Smooth muscle cell (in vitro differentiated cells): Measurements from ENCODE around the gene ODC1. TPM values are rescaled to one million over a fixed set of nuclear protein-coding genes. Genes with fewer than 3 reads are reported as not detected.

Source experiments
- DNase-seq: peaks from one replicate; lab custom pipeline; 2025; ENCODE audit not compliant: unreplicated experiment; lab: John Stamatoyannopoulos, UW
- H2AFZ ChIP-seq: fragments of 200-600 bp; sonication (generic); 2 replicates; pipeline ENCODE4 v1.6.0; 2016; ENCODE audit warnings: antibody characterized with exemption, low read depth, mild to moderate bottlenecking
- H3F3A ChIP-seq: fragments of 200-600 bp; sonication (generic); 2 replicates; pipeline ENCODE4 v1.6.0; 2017; ENCODE audit warnings: antibody characterized with exemption, low read depth
- H3K27ac ChIP-seq: fragments of 200-600 bp; sonication (generic); 2 replicates; pipeline ENCODE4 v1.5.1; 2016; ENCODE audit warnings: low read depth, mild to moderate bottlenecking
- H3K27me3 ChIP-seq: fragments of 200-600 bp; sonication (generic); 2 replicates; pipeline ENCODE4 v1.6.1; 2016; ENCODE audit warnings: low read depth, mild to moderate bottlenecking
- H3K36me3 ChIP-seq: fragments of 200-600 bp; sonication (generic); 2 replicates; pipeline ENCODE4 v1.5.1; 2016; ENCODE audit warnings: low read depth
- H3K4me1 ChIP-seq: fragments of 200-600 bp; sonication (generic); 2 replicates; pipeline ENCODE4 v1.5.1; 2016; ENCODE audit warnings: low read depth
- H3K4me2 ChIP-seq: fragments of 200-600 bp; sonication (generic); 2 replicates; pipeline ENCODE4 v1.6.0; 2016; ENCODE audit warnings: mild to moderate bottlenecking
- H3K4me3 ChIP-seq: fragments of 200-600 bp; sonication (generic); 2 replicates; pipeline ENCODE4 v1.5.1; 2016; ENCODE audit warnings: mild to moderate bottlenecking
- H3K79me2 ChIP-seq: fragments of 200-600 bp; sonication (generic); 2 replicates; pipeline ENCODE4 v1.6.0; 2016; ENCODE audit warnings: low read depth, mild to moderate bottlenecking
- H3K9ac ChIP-seq: fragments of 200-600 bp; sonication (generic); 2 replicates; pipeline ENCODE4 v1.6.0; 2016; ENCODE audit warnings: low read depth
- H3K9me3 ChIP-seq: fragments of 200-600 bp; sonication (generic); replicated peaks from 2 replicates; pipeline ENCODE4 v1.5.1; 2016; ENCODE audit warnings: low read depth
- H4K20me1 ChIP-seq: fragments of 200-600 bp; sonication (generic); 2 replicates; pipeline ENCODE4 v1.6.0; 2016; ENCODE audit warnings: low read depth
- WGBS: methylation state at CpG from one replicate; pipeline ENCODE4 v1.1.7; 2016; ENCODE audit warnings: low lambda C conversion rate; 5-methylcytosine and 5-hydroxymethylcytosine counted together
- polyA plus RNA-seq: library from polyadenylated mRNA; unstranded; fragments of >200 nt; fragmentation: Nextera tagmentation; extraction: Ambion mirVana; gene quantifications from 2 replicates; pipeline ENCODE4 v1.2.1, GENCODE V29; 2016
- total RNA-seq: library from RNA; depleted of rRNA; stranded (reverse); fragments of >200 nt; gene quantifications from 2 replicates; pipeline ENCODE4 v1.2.3, GENCODE V29; 2014
- TF ChIP-seq, protein P1 (sequence below): fragments of 200-600 bp; sonication (generic); IDR thresholded peaks from 2 replicates; pipeline ENCODE4 v1.5.1; 2017; ENCODE audit warnings: borderline replicate concordance, mild to moderate bottlenecking, antibody characterized with exemption; ENCODE audit not compliant: insufficient read depth, poor library complexity, severe bottlenecking

The ODC1 gene
- total and polyA plus RNA-seq, 2 experiments from 2014 or later = 22.4 to 34.7 TPM

DNA sequence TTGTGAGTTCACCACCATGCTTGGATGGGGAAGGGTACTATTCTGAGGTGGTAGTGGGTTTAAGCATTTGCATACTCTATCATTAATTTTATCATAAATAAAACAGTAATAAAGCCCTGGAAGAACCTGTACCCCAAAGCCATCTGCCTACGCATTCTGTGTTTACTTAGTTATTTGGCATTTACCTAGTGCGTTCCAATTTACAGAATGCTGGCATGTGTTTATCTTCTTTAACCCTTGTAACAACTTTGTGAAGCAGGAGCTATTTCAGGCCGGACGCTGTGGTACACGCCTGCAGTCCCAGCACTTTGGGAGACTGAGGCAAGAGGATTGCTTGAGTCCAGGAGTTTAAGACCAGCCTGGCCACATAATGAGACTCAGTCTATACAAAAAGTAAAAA, 17.8 kb upstream of the ODC1 start:
- Histone ChIP-seq H4K20me1 (no peaks in the 10 kb centered on the region), H3K27me3 (no peaks in the 10 kb centered on the region), H3K27ac (no peak overlapping the region), H2AFZ (no peak overlapping the region), H3K4me1 (no peaks in the 10 kb centered on the region), H3K9me3 (no peaks in the 10 kb centered on the region), H3F3A (no peaks in the 10 kb centered on the region), H3K9ac (no peak overlapping the region), H3K4me2 (no peak overlapping the region), H3K4me3 (no peak overlapping the region), H3K79me2 (no peaks in the 10 kb centered on the region), H3K36me3 (no peaks in the 10 kb centered on the region)
- DNase-seq = no peak
- WGBS = 94% methylated on average over 5 of the region's 5 CpGs
- TF ChIP-seq, protein P1, sequence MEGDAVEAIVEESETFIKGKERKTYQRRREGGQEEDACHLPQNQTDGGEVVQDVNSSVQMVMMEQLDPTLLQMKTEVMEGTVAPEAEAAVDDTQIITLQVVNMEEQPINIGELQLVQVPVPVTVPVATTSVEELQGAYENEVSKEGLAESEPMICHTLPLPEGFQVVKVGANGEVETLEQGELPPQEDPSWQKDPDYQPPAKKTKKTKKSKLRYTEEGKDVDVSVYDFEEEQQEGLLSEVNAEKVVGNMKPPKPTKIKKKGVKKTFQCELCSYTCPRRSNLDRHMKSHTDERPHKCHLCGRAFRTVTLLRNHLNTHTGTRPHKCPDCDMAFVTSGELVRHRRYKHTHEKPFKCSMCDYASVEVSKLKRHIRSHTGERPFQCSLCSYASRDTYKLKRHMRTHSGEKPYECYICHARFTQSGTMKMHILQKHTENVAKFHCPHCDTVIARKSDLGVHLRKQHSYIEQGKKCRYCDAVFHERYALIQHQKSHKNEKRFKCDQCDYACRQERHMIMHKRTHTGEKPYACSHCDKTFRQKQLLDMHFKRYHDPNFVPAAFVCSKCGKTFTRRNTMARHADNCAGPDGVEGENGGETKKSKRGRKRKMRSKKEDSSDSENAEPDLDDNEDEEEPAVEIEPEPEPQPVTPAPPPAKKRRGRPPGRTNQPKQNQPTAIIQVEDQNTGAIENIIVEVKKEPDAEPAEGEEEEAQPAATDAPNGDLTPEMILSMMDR = no peak

DNA sequence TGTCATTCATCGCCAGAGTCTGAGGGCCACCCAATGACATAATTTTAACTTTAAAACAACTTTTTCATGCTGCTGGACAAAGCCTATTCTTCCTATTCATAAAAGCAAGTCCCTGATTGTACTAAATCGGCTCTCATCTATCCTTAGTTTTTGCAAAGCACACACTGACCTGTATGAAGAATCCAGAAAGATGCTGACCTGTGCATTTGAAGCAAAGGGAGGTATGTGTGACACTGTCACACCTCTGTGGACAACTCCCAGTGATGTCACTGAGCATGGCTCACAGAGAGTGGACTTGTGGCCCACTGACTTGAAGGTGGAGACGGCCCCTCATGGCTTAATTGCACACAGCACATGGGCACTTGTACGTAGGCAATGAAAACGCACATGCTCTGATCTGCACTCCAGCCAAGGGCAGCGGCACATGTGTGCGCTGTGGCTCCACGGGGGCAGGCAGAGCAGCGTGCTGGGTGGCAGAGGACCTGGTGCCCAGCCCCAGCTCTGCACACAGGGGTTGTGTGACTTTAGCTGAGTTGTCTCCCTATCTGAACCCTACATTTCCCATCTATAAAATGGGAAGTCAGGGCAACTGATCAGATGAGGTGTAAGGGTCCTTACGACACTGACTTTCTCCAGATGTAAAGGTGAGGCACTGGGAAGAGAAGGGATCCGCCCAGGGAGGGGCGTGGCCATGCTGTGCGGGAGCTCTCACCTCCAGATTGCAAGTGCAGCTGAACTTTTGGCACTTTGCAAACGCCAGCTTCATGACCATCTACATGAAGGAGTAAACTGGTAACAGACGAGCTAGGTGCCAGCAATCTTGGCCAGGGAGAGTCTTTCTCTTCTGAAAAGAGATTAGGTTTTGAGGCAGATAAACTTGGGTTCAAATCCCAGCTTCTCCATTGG, 14.3 kb upstream of the ODC1 start:
- Histone ChIP-seq H3K27ac (no peak overlapping the region), H4K20me1 (no peaks in the 10 kb centered on the region), H3K4me1 (no peaks in the 10 kb centered on the region), H3F3A (no peaks in the 10 kb centered on the region), H3K36me3 (no peaks in the 10 kb centered on the region), H3K4me3 (no peak overlapping the region), H3K9ac (no peak overlapping the region), H3K4me2 (no peak overlapping the region), H3K27me3 (no peaks in the 10 kb centered on the region), H2AFZ (no peak overlapping the region), H3K9me3 (no peaks in the 10 kb centered on the region), H3K79me2 (no peaks in the 10 kb centered on the region)
- WGBS = 72% methylated on average over 15 of the region's 15 CpGs
- TF ChIP-seq, protein P1 = no peak
- no peak for DNase-seq

DNA sequence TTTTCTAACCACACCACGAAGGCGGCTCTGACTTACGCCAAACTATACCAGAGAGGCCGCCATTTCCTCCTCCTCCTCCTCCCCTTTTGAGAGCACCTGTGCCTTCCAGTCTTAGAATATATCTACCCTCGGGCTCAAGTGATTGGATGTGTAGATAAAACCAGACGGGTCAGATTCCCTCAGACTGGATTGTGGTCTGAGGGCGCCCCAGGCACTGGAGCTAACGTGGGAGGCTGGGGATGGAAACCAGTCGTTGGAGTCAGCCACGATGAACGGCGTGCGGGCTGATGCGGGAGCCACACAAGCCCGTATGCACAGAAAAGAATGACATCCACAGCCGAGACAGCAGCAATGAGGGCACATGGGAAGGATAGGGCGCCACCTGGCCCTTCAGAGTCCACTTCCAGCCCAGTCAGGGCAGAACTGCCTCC, 12.3 kb upstream of the ODC1 start:
- Histone ChIP-seq H4K20me1 (no peaks in the 10 kb centered on the region), H3K79me2 (no peaks in the 10 kb centered on the region), H3K36me3 (no peaks in the 10 kb centered on the region), H2AFZ (no peak overlapping the region), H3K9ac (no peak overlapping the region), H3F3A (no peaks in the 10 kb centered on the region), H3K4me3 (no peak overlapping the region), H3K4me1 (no peaks in the 10 kb centered on the region), H3K9me3 (no peaks in the 10 kb centered on the region), H3K4me2 (no peak overlapping the region), H3K27me3 (no peaks in the 10 kb centered on the region), H3K27ac (no peak overlapping the region)
- TF ChIP-seq, protein P1 = no peak
- DNase-seq = no peak
- WGBS = 65% methylated on average over 17 of the region's 17 CpGs
